Neural cell (in vitro differentiated cells): ENCODE data around the gene LGR4. TPM values are rescaled to one million over a fixed set of nuclear protein-coding genes. Genes with fewer than 3 reads are reported as not detected.

Source experiments
- H2AFZ ChIP-seq: fragments of 200-600, 300-800 bp; sonication (generic), shearing (Covaris generic); 2 replicates; pipeline ENCODE4 v1.6.0; 2014; ENCODE audit warnings: low read depth, mild to moderate bottlenecking, antibody characterized with exemption, low read length, moderate library complexity
- H3F3A ChIP-seq: fragments of 200-600 bp; shearing (Covaris generic); 2 replicates; pipeline ENCODE4 v1.6.1; 2016; ENCODE audit warnings: mild to moderate bottlenecking, moderate library complexity, mixed read lengths, antibody characterized with exemption, low read length; ENCODE audit not compliant: insufficient read depth, poor library complexity, severe bottlenecking
- H3K27ac ChIP-seq: fragments of 200-600, 300-800 bp; sonication (generic), shearing (Covaris generic); 2 replicates; pipeline ENCODE4 v1.5.1; 2014; ENCODE audit warnings: mild to moderate bottlenecking, low read length, moderate library complexity
- H3K27me3 ChIP-seq: fragments of 300-800, 200-600 bp; sonication (generic), shearing (Covaris generic); 2 replicates; pipeline ENCODE4 v1.6.0; 2014; ENCODE audit warnings: mild to moderate bottlenecking, low read depth, low read length, moderate library complexity; ENCODE audit not compliant: insufficient read depth
- H3K36me3 ChIP-seq: fragments of 300-800, 200-600 bp; sonication (generic), shearing (Covaris generic); 2 replicates; pipeline ENCODE4 v1.5.1; 2014; ENCODE audit warnings: mild to moderate bottlenecking, antibody characterized with exemption, low read length, moderate library complexity; ENCODE audit not compliant: insufficient read depth
- H3K4me2 ChIP-seq: fragments of 300-800, 200-600 bp; sonication (generic), shearing (Covaris generic); 2 replicates; pipeline ENCODE4 v1.6.0; 2014; ENCODE audit warnings: mild to moderate bottlenecking, low read length
- H3K4me3 ChIP-seq: fragments of 300-800, 200-600 bp; sonication (generic), shearing (Covaris generic); 2 replicates; pipeline ENCODE4 v1.5.1; 2014; ENCODE audit warnings: mild to moderate bottlenecking, low read length, moderate library complexity
- H3K79me2 ChIP-seq: fragments of 200-600 bp; shearing (Covaris generic); replicated peaks from 2 replicates; pipeline ENCODE4 v1.6.0; 2014; ENCODE audit warnings: mild to moderate bottlenecking, low read length, moderate library complexity; ENCODE audit not compliant: insufficient read depth
- H3K9ac ChIP-seq: fragments of 300-800, 200-600 bp; sonication (generic), shearing (Covaris generic); 2 replicates; pipeline ENCODE4 v1.6.1; 2016; ENCODE audit warnings: mild to moderate bottlenecking, low read length, mixed read lengths
- H3K9me2 ChIP-seq: fragments of 200-600 bp; shearing (Covaris generic); 2 replicates; pipeline ENCODE4 v1.6.1; 2016; ENCODE audit warnings: mild to moderate bottlenecking, low read length, mixed read lengths; ENCODE audit not compliant: insufficient read depth
- H3K9me3 ChIP-seq: fragments of 200-600, 300-800 bp; sonication (generic), shearing (Covaris generic); 2 replicates; pipeline ENCODE4 v1.6.1; 2016; ENCODE audit warnings: mild to moderate bottlenecking, mixed run types, low read length, moderate library complexity, mixed read lengths
- H4K20me1 ChIP-seq: fragments of 200-600 bp; shearing (Covaris generic); 2 replicates; pipeline ENCODE4 v1.6.1; 2016; ENCODE audit warnings: mild to moderate bottlenecking, mixed run types; ENCODE audit not compliant: insufficient read depth
- EP300 ChIP-seq: fragments of 450-650 bp; conservative IDR thresholded peaks from 2 replicates; pipeline ENCODE4 v1.6.1; 2014; ENCODE audit warnings: antibody characterized with exemption, mild to moderate bottlenecking, moderate library complexity; ENCODE audit not compliant: poor library complexity, severe bottlenecking
- EZH2 ChIP-seq: fragments of 200-600, 300-800 bp; shearing (Covaris generic), sonication (generic); IDR thresholded peaks from 2 replicates; pipeline ENCODE4 v1.6.1; 2014; ENCODE audit warnings: antibody characterized with exemption, low read length, borderline replicate concordance, mild to moderate bottlenecking; ENCODE audit not compliant: insufficient read depth, poor library complexity, severe bottlenecking
- MXI1 ChIP-seq: fragments of 450-650 bp; conservative IDR thresholded peaks from 2 replicates; pipeline ENCODE4 v1.6.1; 2014; ENCODE audit warnings: antibody characterized with exemption, mild to moderate bottlenecking; ENCODE audit not compliant: poor library complexity, severe bottlenecking
- POLR2AphosphoS5 ChIP-seq: IDR thresholded peaks from 2 replicates; pipeline ENCODE4 v1.6.1; 2012
- RAD21 ChIP-seq: fragments of 450-650 bp; conservative IDR thresholded peaks from 2 replicates; pipeline ENCODE4 v1.6.1; 2014; ENCODE audit warnings: antibody characterized with exemption, mild to moderate bottlenecking, moderate library complexity
- REST ChIP-seq: IDR thresholded peaks from 2 replicates; pipeline ENCODE4 v1.6.1; 2012; ENCODE audit warnings: borderline replicate concordance
- SMC3 ChIP-seq: fragments of 450-650 bp; conservative IDR thresholded peaks from 2 replicates; pipeline ENCODE4 v1.6.1; 2014; ENCODE audit warnings: antibody characterized with exemption, mild to moderate bottlenecking, moderate library complexity; ENCODE audit not compliant: poor library complexity
- TAF1 ChIP-seq: IDR thresholded peaks from 2 replicates; pipeline ENCODE4 v1.6.1; 2012; ENCODE audit warnings: low read depth
- polyA plus RNA-seq: library from polyadenylated mRNA; depleted of rRNA; stranded (reverse); fragments of >200 nt; gene quantifications from 2 replicates; pipeline ENCODE4 v1.2.3, GENCODE V29; 2014
- TF ChIP-seq, protein P1 (sequence below): fragments of 450-650 bp; IDR thresholded peaks from 2 replicates; pipeline ENCODE4 v1.5.1; 2014; ENCODE audit warnings: antibody characterized with exemption, mild to moderate bottlenecking, moderate library complexity; ENCODE audit not compliant: poor library complexity, severe bottlenecking

LGR4 gene
- polyA plus RNA-seq, 1 donor from 2014 or later: 11.2 TPM

DNA sequence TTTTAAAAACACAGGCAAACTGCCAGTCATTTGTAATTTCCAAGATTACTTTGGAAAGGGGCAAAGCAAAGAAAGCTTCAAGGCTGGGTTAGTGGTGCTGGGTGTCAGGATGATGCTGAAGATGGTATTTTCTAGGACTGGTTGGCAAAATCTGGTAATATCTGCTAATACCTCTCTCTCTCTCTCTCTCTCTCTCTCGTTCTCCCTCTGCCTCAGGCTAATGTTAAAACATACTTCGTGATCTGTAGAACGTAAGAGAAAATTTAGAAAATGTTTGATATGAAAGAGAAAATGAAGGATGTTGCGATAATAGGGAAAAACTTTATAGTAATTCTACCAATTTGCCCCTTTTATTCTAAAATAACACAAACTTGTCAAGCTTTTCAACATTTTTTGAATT, 9.4 kb upstream of the LGR4 start:
- Histone ChIP-seq H3K27ac (no peak overlapping the region), H3K36me3 (no peaks in the 10 kb centered on the region), H3K4me2 (no peak overlapping the region), H3K9me3 (no peaks in the 10 kb centered on the region), H3K27me3 (no peaks in the 10 kb centered on the region), H3K4me3 (no peak overlapping the region), H3F3A (no peaks in the 10 kb centered on the region), H3K9me2 (no peaks in the 10 kb centered on the region), H2AFZ (no peak overlapping the region), H3K79me2 (no peaks in the 10 kb centered on the region), H3K9ac (no peak overlapping the region), H4K20me1 (no peaks in the 10 kb centered on the region)
- TF ChIP-seq POLR2AphosphoS5: no peak
- no peak for TF ChIP-seq EP300
- TF ChIP-seq TAF1: no peak
- no peak for TF ChIP-seq REST
- no peak for TF ChIP-seq RAD21
- TF ChIP-seq SMC3: no peak
- TF ChIP-seq EZH2: no peak
- TF ChIP-seq, protein P1, sequence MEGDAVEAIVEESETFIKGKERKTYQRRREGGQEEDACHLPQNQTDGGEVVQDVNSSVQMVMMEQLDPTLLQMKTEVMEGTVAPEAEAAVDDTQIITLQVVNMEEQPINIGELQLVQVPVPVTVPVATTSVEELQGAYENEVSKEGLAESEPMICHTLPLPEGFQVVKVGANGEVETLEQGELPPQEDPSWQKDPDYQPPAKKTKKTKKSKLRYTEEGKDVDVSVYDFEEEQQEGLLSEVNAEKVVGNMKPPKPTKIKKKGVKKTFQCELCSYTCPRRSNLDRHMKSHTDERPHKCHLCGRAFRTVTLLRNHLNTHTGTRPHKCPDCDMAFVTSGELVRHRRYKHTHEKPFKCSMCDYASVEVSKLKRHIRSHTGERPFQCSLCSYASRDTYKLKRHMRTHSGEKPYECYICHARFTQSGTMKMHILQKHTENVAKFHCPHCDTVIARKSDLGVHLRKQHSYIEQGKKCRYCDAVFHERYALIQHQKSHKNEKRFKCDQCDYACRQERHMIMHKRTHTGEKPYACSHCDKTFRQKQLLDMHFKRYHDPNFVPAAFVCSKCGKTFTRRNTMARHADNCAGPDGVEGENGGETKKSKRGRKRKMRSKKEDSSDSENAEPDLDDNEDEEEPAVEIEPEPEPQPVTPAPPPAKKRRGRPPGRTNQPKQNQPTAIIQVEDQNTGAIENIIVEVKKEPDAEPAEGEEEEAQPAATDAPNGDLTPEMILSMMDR: no peak
- TF ChIP-seq MXI1: no peak

- H3K4me2 ChIP-seq: no peak overlapping the region
- H3F3A ChIP-seq: no peaks in the 10 kb centered on the region
- no peak overlapping the region for H3K27ac ChIP-seq
- TF ChIP-seq RAD21: no peak
- no peak for TF ChIP-seq REST
- TF ChIP-seq, protein P1: no peak
- no peak for TF ChIP-seq EP300
- TF ChIP-seq SMC3: no peak
- no peak for TF ChIP-seq POLR2AphosphoS5
- H3K9me3 ChIP-seq: no peaks in the 10 kb centered on the region
- H3K9me2 ChIP-seq: no peaks in the 10 kb centered on the region
- H4K20me1 ChIP-seq: no peaks in the 10 kb centered on the region
- H3K36me3 ChIP-seq: no peaks in the 10 kb centered on the region
- no peak overlapping the region for H2AFZ ChIP-seq
- no peak overlapping the region for H3K4me3 ChIP-seq
- no peak overlapping the region for H3K9ac ChIP-seq
- H3K79me2 ChIP-seq: no peaks in the 10 kb centered on the region
- H3K27me3 ChIP-seq: no peaks in the 10 kb centered on the region
Observed at GRCh38 chr11:27477831-27478230, 5.2 kb upstream of the LGR4 start.
